Measurements from ENCODE around the gene TRAPPC3.
"Not testable (repeated sequence)": the region's sequence is repeated elsewhere in the genome, so short reads cannot be mapped to it uniquely, and the experiment has no call there.

Gene TRAPPC3

GRCh38 chr1:36166136-36166535, 16.9 kb upstream of the TRAPPC3 start:
- DNase-seq, result no peak

GRCh38 chr1:36165145-36165544, 15.9 kb upstream of the TRAPPC3 start:
- no peak for DNase-seq

- no peak for DNase-seq
Observed at GRCh38 chr1:36164361-36164760, 15.1 kb upstream of the TRAPPC3 start.

- no peak for DNase-seq
Observed at GRCh38 chr1:36163426-36163825, 14.1 kb upstream of the TRAPPC3 start.

GRCh38 chr1:36162680-36163239, 13.5 kb upstream of the TRAPPC3 start:
- no peak for DNase-seq

GRCh38 chr1:36161641-36162531, 12.6 kb upstream of the TRAPPC3 start:
- peak; percentile 70 for DNase-seq

GRCh38 chr1:36160949-36161485, 11.7 kb upstream of the TRAPPC3 start:
- DNase-seq, result peak; percentile 70

GRCh38 chr1:36160388-36160948, 11.2 kb upstream of the TRAPPC3 start:
- DNase-seq, result no peak

- DNase-seq, result no peak
Observed at GRCh38 chr1:36159614-36160387, 10.5 kb upstream of the TRAPPC3 start.

GRCh38 chr1:36158827-36159252, 9.6 kb upstream of the TRAPPC3 start:
- DNase-seq, result not testable (repeated sequence)

- no peak for DNase-seq
Observed at GRCh38 chr1:36157973-36158826, 8.9 kb upstream of the TRAPPC3 start.

- no peak for DNase-seq
Observed at GRCh38 chr1:36157115-36157903, 8.0 kb upstream of the TRAPPC3 start.

- peak; percentile 51 for DNase-seq
Observed at GRCh38 chr1:36156329-36157114, 7.2 kb upstream of the TRAPPC3 start.

- peak; percentile 85 for DNase-seq
Observed at GRCh38 chr1:36155408-36156328, 6.4 kb upstream of the TRAPPC3 start, which contains the start of gene MAP7D1. Gene MAP7D1, plus strand, starts transcription at chr1:36156160. Its CDS starts 258 bp downstream, at chr1:36156418.

- DNase-seq, result no peak
Observed at GRCh38 chr1:36154765-36155407, 5.6 kb upstream of the TRAPPC3 start.

GRCh38 chr1:36154335-36154734, 5.0 kb upstream of the TRAPPC3 start:
- DNase-seq, result no peak

GRCh38 chr1:36153476-36153875, 4.2 kb upstream of the TRAPPC3 start:
- DNase-seq, result no peak

GRCh38 chr1:36151845-36152203, 2.5 kb upstream of the TRAPPC3 start:
- DNase-seq, result peak; percentile 68

Measured in CD4-positive, alpha-beta T cell treated with Interleukin-15 for 1 hour (primary cell).